Choroid plexus epithelial cell (primary cell): ENCODE measurements around the gene PTPRK.

Experiments used
- DNase-seq: peaks from one replicate; pipeline ENCODE4 v3.0.0-alpha.2; 2010; ENCODE audit warnings: low read depth
- H3K4me3 ChIP-seq: 2 replicates; pipeline ENCODE4 v1.5.1; 2011; ENCODE audit warnings: low read depth, mild to moderate bottlenecking, control low read depth, low read length, moderate library complexity
- CTCF ChIP-seq: conservative IDR thresholded peaks from 2 replicates; pipeline ENCODE4 v1.5.1; 2011; ENCODE audit warnings: low read depth, mild to moderate bottlenecking, control low read depth, inconsistent platforms, low read length, moderate library complexity

PTPRK gene

DNA sequence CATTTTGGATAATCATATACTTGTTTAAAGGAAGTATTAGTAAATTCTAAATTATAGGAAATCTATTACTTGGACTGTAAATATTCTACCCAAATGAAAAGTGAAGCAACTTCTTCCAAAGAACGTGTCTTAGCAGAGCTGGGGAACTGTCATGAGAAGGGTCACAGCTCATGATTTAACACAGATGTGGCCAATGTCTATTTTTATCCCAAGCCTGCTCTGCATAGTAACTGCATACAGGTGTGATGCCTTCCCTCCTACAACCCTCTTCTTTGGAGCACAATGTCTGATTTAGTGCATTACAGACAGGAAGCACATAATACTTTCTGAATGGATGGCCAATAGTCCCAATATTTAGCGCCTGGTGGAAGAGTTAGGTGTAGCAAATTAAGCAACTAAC, 480.9 kb downstream of the PTPRK start:
- no peak overlapping the region for H3K4me3 ChIP-seq
- no peak for DNase-seq
- no peak for TF ChIP-seq CTCF

DNA sequence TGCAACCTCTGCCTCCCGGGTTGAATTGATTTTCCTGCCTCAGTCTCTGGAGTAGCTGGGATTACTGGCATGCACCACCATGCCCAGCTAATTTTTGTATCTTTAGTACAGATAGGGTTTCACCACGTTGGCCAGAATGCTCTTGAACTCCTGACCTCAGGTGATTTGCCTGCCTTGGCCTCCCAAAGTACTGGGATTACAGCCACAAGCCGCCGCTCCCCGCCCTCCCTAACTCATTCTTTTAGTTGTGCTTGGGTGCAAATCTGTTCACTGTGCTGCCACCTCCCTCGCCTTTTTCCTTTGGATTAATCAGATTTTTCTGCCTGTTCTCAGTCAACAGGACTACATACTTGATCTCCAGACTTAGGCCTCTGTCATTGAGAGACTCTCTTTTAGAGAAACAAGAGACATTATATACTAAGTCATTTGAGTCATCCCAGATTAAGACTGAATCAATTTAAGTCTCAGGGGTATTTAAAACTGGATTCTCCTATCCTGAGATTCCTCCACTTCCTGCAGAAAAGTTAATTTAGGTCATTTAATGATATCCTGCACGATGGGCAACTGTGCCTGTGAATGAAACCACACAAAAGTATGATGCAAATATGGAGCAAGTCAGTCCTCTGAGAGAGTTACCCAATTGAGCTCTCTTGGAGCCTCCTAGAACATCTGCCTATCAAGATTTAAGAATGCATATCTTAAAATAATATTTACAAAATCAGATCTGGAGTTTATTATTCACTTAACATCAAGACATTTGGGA, 483.4 kb downstream of the PTPRK start:
- no peak for TF ChIP-seq CTCF
- DNase-seq, result peak; percentile 16
- no peak overlapping the region for H3K4me3 ChIP-seq

DNA sequence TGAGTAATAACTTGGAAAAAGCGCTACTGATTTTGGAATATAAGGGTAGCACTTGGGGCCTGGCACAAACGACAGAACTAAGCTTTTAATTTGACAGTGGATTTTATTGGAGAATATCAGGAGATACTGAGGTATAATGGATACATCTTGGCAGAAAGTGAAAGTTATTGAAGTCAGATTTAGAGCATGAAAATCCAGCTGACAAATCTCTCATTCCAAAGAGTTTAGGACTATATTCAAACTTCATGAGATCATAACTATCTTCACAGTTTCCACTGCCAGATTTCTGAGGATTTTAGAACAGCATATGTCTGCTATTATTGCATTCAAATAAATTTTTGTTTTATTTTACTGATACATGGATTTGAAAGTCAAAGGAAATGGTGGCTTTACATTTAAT, 487.2 kb downstream of the PTPRK start:
- no peak for DNase-seq
- no peak for TF ChIP-seq CTCF
- no peak overlapping the region for H3K4me3 ChIP-seq

- no peak for DNase-seq
- H3K4me3 ChIP-seq, result no peak overlapping the region
- no peak for TF ChIP-seq CTCF
Measured at GRCh38 chr6:128032042-128032441, 488.4 kb downstream of the PTPRK start.

DNA sequence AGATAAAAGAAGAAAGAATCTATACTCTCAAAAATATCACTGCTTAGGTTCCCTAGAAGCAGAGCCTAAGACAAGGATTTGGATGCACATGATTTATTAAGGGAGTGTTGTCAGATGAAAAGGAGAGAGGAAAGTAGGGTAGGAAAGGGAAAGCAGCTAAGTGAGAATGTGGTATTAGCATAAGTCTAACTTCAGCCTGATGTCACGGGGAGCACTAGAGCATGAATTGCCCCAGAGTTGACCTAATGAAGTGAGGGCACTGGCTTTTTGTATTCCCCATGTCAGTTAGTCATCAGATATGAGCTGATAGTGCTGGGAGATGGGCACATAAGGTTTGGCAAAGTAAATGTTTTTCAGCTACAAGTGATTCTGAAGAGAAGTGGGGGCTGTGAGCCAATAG, 490.6 kb downstream of the PTPRK start:
- no peak for DNase-seq
- no peak overlapping the region for H3K4me3 ChIP-seq
- TF ChIP-seq CTCF, result no peak

GRCh38 chr6:128028183-128028582, 492.2 kb downstream of the PTPRK start:
- no peak for TF ChIP-seq CTCF
- DNase-seq, result no peak
- H3K4me3 ChIP-seq, result no peak overlapping the region

DNA sequence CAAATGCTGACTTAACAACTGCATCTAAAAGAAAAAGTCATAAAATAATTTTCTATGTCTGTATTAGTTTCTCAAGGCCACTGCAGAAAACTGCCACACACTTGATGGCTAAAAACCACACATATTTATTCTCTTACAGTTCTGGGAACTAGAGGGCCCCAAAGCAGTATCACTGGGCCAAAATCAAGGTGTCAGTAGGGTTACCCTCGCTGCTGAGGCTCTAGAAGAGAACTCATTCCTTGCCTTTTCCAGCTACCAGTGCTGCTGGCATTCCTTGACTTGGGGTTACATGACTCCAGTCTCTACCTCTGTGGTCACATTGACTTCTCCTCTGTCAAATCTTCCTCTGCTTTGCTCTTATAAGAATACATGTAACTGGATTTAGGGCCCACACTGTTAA, 494.9 kb downstream of the PTPRK start:
- no peak overlapping the region for H3K4me3 ChIP-seq
- no peak for TF ChIP-seq CTCF
- DNase-seq, result no peak
